ENCODE measurements around the gene GFY.

Gene GFY

DNA sequence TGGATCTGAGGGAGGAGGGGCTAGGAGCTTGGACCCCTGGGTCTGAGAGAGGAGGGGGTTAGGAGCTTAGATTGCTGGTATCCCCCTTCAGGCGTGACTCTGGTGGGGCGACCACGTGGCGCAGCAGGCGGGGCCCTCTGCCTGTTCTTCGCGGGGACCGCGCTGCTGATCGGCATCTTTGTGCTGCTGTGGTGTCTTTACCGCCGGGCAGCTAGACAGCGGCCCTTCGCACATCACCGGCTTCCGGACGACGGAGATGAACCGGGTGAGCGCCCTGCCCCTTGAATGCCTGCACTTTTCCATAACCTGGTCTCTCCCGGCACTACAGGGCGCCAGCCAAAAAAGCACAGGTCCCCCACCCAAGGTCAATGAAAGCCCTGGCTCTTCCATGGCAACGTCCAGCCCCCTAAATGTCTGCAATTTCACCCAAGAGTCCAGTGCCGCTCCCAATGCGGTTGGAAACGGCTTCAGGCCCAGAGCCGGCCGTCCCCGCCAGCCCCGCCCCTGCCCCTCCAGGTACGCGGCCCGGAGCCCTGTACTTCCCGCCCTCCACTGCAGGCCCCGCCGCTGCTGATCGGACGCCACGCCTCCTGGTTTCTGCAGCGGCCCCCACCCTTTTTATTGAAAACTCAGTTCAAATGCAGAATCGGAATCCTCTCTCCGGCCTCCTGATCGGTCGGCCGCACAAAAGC is 2.8 kb downstream of the GFY start:
- peak overlapping the region; percentile 37 for H3K4me3 ChIP-seq (ENCODE audit: low read depth, low read length)

DNA sequence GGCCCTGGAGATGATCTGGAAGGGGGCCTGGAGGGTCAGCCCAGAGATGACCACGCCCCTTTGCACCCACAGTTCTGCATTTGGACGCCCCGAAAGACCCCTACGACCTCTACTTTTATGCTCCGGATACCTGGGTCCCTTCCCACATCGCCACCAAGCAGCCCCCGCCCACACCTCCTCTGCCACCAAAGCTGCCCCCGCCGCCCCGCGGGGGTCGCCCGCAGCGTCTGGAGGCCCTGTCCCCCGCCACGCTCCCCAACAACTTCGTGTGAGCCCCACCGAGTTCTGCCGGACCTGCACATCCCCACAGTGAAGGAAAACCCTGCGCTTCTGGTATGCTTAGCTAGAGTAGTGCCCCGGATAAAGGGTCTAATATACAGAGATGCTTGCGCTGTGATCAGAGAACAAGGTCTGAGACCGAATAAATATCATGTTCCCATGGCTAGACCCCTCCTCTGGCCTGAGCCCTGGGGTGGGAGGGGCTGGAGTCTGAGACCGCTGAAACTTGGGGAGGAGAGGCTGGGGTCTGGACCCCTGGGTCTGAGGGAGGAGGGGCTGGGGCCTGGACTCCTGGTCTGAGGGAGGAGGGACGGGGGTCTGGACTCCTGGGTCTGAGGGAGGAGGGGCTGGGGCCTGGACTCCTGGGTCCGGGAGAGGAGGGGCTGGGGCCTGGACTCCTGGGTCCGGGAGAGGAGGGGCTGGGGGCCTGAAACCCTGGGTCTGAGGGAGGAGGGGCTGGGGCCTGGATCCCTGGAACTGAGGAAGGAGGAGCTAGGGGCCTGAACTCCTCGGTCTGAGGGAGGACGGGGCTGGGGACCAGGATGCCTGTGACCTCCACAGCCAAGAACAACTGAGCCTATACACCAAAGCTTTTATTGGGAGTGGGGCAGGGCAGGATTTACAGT is 3.6 kb downstream of the GFY start:
- H3K4me3 ChIP-seq (ENCODE audit: low read depth, low read length) = peak overlapping the region; percentile 4

DNA sequence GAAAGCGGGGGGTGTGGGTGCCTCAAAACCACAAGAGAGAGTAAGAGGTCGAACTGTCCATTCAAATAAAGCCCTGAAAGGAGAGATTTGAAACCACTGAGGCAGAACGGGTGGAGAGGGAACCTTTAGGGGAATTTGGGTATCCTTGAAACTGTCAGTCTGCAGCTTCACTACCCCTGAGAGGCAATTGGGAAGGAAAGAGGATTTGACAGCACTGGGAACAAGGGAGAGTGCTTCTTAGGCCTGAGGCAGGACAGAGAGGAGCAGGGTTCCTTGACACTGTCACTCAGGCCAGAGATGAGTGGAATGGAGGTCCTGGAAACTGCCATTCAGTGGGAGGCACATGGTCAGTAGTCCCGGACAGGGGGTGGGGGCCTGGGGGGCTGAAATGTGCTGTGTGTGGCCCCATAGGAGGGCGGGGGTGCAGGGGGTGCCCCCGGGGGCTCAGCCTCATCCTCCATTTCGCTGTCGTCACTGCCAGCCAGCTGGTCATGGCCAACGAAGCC is 5.0 kb downstream of the GFY start:
- H3K4me3 ChIP-seq (ENCODE audit: low read depth, low read length) = no peak overlapping the region

DNA sequence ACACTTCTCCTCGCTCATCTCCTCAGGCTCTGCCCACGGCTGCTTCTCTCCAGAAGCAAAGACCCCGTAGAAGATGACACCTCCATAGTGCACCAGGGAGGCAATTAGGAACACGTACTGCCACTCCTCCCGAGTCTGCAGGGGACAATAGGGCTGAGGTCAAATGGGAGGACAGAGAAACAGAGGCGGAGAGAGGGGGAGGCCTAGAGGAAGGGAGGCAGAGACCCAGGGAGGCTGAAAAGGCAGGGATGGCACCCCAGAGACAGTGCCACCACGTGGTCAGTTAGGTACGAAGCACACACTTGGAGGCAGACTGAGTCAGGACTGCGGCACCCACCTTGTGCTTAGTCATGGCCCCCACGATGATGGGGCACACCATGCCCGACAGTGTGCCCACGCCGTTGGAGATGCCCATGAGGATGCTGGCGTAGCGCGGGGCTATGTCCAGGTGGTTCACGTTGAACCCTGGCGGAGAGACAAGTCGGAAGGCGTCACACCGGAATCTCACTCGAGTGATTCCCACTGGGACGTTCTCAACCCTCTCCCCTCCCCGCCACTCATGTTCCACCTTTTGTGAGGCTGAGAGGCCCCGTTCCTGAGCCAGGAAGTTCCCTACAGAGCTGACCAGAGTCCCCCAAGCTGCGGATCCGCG is 5.6 kb downstream of the GFY start:
- H3K4me3 ChIP-seq (ENCODE audit: low read depth, low read length) = no peak overlapping the region

DNA sequence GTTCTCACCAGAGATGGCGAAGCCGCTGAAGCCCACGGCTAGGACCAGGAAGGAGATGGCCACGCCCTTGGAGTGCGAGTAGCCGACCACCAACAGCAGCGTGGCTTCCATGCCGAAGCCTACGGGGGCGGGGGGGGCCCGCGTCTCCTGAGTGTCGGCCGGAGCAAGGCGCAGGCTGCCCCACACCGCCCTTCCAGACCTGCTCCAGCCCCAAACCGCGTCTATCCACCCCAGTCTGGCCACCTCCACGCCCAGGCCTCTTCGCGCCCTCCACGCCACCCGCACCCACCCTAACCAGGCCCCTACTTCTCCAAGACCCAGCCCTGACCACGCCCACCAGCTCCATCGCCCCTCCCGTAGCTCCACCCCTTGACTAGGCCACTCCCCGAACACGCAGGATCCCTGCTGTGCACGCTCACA is 6.2 kb downstream of the GFY start:
- no peak overlapping the region for H3K4me3 ChIP-seq (ENCODE audit: low read depth, low read length)

DNA sequence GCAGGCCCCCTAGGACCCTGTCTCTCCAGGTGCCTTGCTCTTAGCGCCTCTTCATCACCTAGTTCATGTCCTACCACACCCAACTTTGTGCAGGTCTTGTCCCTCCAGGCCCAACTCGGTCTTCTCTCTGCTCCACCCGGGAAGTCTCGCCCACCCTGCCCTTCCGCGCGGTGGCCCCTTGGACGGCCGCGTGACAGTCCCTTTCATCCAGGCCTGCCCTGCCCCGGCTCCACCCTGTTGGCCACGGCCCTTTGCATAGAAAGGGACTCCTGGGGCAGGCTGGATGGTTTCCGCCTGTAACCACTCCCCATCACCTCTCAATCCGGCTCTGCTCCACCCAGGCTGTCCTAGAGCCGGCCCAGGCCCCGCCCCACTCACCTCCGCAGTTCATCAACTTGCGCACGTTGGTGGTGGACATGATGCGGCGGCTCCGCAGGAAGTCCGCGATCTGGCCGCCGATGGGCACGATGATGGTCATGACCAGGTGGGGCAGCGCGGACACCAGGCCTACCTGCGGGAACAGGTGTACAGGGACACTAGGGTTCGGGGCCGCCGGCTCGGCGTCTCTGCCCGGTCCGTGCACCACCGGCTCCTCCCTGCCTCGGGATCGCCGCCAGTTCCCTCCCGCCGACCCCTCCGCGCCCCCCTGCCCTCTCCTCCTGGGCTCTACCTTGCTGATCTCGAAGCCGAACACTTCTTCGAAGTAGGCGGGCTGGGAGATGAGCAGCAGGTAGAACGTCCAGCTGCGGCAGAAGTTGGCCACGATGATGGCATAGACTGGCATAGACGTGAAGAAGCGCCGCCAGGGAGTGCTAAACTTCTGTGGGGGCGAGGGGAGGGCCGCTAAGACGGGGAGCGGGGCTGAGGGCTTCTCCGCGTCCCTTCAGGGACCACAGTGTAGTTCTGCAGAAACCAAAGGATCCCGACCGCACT is 7.2 kb downstream of the GFY start:
- H3K4me3 ChIP-seq (ENCODE audit: low read depth, low read length) = peak overlapping the region; percentile 44

DNA sequence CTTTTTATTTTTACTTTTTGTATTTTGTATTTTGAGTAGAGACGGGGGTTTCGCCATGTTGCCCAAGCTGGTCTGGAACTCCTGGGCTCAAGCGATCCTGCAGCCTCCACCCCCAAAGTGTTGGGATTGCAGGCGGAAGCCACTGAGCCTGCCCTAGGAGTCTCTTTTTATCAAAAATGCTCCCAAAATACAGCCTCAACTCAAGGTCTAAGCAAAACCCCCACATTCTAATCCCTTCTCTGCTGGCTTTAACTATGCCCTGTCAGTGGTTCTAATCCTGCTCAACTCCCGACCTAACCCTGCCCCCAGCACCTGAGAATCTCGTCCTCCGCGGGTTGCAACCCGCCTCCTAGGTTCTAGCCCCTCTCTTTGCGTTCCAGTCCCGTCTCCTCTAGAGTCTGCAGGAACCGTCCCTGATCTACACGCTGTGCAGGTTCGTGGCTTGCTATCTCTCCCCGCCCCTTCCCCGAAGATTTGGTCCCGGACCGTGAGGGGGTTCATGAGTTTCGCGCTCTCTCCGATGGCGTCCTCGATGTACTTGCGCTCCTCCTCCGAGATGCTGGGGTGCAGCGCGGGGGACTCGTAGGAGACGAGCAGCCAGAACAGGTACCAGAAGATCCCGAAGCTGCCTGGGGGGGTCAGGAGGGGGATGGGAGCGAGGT is 8.2 kb downstream of the GFY start:
- no peak overlapping the region for H3K4me3 ChIP-seq (ENCODE audit: low read depth, low read length)

DNA sequence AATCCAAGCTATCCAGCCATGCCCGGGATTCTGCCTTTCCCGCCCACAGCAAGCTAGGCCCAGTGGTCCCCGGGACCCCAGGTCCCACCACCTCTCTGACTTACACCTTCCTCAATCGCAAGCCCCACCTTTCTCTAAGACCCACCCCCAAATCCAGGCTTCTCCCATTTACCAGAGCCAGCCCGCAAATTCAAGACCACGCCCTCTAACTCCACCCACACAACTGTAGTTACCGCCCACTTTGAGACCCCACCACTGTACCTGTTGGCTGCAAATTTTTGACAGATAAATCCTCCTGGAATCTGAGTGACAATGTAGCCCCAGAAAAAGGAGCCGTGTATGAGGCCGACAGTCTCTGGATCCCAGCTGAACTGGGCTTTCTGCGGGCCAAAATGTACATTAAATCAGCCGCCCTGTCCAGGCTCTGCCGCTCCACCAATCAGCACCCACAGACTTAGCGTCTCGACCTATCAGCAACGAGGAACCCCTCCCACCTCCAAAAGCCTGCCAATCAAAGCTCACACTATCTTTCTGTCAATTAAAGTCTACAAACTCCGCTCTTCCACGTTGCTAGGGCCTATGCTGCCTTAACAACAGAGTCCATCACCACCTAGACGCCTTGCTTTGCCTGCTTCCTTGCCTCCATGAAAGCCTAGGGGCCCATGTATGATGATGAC is 9.9 kb downstream of the GFY start:
- H3K4me3 ChIP-seq (ENCODE audit: low read depth, low read length) = no peak overlapping the region

DNA sequence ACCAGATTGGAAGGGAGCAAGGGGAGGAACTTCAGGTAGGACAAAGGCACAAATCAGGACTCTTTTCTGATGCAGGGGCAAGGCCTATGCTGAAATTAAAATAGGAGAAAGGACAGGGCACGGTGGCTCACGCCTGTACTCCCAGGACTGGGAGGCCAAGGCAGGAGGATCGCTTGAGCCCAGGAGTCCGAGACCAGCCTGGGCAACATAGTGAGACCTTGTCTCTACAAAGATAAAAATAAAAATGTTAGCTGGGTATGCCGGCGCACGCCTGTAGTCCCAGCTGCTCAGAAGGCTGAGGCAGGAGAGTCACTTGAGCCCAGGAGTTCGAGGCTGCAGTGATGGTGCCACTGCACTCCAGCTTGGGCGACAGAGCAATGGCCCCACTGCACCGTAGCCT is 10.5 kb downstream of the GFY start:
- no peak overlapping the region for H3K4me3 ChIP-seq (ENCODE audit: low read depth, low read length)

DNA sequence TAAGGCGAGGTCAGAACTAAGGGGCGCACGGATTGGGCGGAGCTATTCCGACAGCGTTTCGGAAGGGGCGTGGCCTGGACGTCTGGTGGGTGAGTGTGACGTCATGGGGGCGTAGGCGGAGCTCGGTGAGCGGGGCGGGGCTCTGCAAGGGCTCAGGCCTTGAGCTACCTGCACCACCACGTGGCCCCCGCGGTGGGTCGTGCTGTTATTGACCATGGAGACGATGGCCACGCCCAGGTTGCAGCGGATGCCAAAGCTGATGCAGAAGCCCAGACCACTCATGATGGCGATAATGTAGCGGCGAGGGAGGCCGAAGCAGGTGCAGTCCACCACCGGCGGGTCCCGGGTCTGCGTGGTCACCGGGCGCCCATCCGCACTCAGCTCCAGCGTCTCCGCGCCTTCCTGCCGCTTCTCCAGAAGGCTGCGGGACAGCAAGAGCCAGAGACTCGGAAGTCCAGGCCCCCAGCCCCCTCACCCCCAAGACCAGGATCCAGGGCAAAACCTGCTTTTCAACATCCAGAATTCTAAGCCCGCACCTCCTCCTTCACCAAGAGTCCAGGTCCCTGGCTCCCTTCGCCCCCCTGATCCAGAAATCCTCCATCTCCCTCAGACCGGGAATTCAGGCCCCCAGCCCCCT is 11.3 kb downstream of the GFY start:
- H3K4me3 ChIP-seq (ENCODE audit: low read depth, low read length) = no peak overlapping the region

DNA sequence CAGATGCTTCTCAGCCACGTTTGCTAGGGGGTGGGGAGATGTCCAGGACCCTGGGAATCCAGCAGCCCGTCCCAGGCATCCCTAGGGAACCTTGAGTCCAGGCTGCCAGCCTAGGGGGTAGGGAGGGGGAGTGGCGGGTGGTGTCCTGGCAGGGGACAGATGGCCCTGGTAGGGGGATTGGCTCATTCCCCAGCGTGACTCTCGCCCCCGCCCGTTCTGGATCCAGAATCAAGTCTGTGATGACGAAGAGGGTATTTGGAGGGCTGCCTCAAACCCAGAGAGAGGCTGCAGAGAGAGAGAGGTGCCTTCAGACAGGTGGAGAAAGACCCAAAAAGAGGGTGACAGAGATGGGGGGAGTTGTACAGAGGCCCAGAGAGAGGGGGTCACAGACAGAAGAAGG is 12.0 kb downstream of the GFY start:
- H3K4me3 ChIP-seq (ENCODE audit: low read depth, low read length) = no peak overlapping the region

DNA sequence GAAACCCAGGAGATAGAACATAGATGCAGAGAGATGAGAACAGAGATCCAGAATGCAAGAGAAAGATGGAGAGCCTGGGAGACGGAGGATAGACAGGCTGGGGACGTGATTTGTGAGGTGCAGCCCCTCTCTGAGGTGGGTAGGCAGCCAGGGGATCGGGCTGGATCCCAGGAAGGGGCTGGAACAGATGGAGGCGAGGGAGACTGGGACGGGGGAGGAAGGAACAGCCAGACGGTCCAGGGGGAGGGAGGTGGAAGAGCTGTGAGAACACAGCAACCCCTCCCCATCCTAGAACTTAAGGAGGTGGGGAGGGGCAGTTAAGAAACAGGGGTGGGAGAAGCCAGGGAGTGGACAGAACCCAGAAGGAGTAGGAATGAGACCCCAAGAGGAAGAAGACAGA is 13.1 kb downstream of the GFY start:
- no peak overlapping the region for H3K4me3 ChIP-seq (ENCODE audit: low read depth, low read length)

DNA sequence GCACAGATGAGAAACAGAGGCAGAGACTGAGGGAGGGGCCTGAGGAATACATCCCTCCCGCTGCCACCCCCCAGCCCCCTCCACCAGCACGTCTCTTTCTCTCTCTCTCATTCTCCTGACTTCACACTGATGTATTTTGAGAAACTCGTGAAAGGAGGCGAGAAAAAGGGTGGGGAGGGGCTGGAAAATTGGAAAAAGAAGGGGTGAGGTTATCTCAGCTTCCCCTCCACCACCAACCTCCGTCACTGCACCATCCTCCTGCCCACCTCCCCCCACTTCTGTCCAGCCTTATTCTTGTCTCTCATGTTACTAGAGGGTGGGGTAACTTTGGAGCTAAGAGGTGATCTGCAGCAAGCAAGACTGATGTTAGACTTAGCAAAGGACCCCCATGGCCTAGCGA is 14.6 kb downstream of the GFY start:
- H3K4me3 ChIP-seq (ENCODE audit: low read depth, low read length) = no peak overlapping the region

DNA sequence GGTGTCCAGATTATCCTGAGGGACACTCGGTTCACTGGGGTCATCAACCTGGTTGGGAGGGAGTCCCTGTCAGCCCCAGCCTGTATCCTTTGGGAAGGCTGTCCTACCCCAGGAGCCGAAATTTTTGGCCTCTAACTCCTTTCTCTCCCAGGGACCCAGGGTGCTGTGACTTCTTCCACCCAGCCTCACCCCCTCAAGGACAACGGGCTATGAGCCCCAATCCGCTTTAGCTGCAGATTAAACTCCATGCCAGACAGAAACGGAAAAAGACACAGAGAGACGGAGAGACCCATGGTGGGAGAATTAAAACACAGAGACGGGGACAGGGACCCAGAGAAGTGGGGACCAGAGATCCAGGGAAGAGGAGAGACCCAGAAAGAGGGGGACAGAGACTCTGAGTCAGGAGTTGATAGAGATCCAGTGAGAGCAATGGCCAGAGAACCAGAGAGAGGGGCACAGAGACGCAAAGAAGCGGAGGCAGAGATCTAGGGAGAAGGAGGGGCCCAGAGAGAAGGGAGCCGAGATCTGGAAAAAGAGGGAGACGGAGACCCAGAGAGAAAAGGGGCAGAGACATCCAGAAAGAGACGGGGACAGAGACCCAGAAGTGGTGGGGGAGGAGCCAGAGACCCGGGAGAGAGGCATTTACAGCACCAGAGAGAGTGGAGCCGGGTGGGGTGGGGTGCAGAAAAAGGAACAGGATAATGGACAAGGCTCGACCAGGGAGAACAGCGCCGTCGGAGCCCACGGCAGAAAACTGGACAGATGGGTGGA is 15.4 kb downstream of the GFY start:
- peak overlapping the region; percentile 41 for H3K4me3 ChIP-seq (ENCODE audit: low read depth, low read length)

DNA sequence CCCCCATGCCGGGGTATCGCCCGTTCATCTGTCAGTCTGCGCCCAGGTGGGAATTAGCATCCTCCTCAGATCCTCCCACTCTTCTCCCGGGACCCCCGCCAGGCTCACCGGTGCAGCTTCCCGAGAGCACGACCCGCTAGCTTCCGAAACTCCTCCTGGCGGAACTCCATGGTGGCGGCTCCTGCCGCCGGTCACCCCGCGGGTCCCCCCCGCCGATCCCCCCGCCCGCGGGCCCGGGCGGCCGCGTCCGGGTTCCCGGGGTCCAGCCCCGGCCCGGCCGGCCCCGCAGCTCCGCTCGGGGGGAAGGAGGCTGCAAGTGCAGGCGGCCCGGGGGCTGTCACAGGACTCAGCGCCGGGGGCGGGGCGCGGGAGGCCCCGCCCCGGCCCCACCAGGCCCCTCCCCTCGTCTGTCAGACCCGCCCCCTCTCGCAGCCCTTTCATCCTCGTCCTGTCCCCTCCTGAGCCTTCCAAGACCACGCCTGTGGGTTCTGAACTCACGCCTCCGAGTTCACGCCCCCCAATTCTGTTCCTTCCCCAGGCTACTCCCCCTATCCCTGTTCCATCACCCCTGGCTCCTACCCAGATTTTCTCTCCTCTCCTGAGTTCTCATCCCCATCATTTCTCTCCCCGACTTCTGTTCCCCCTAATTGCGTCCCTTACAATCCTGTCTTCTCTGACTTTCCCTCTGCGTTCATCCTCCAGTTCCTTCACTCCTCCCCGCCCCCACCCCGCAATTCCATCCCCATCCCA is 16.2 kb downstream of the GFY start, which contains the start of gene SLC17A7:
Gene SLC17A7, minus strand, starts transcription at position 318 of the 750 bp plus-strand sequence. Its CDS starts 148 bp downstream, at position 170.
- peak within 1 kb of the TSS; percentile 41 for H3K4me3 ChIP-seq (ENCODE audit: low read depth, low read length)

DNA sequence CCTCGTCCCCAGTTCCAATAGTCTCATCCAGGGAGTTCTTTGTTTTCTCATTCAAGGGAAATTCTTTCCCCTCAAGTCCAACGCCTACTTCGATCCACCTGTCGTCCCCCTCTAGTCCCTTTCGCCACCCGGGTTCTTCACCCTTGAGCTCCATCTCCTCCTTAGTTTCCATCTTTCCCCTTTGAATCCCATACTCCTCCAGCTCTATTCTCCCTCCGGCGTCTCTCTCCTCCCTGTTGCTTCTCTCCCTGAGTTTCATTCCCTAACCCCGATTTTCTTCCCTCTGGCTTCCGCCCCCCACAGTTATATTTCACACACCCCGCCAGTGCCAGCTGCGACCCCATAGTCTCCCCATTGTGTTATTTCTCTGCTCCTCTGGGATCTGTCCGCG is 16.8 kb downstream of the GFY start:
- H3K4me3 ChIP-seq (ENCODE audit: low read depth, low read length) = no peak overlapping the region

DNA sequence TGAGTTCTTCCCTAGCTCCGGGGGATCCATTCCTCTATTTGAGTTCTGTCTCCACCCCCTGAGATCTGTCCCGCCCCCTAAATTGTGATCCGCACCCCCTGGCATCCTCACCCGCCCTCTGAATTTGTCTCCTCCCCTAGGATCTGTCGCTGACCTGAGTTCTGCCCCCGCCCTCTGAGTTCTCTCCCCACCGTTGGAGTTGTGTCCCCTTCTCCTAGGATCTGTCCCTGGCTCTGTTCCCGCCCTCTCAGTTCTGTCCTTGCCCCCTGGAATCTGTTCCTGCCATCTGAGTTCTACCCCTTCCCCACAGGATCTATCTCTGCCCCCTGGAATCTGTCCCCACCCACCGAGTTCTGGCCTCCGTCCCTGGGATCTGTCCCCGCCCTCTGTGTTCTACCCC is 17.2 kb downstream of the GFY start:
- no peak overlapping the region for H3K4me3 ChIP-seq (ENCODE audit: low read depth, low read length)
